OCI-LY1 (cell line): Measurements from ENCODE around the gene CPSF7.

ENCODE experiments used
- H2AFZ ChIP-seq: fragments of 200-600 bp; sonication (generic), shearing (Covaris generic); 2 replicates; pipeline ENCODE4 v1.6.0; 2014; ENCODE audit warnings: antibody characterized with exemption, mild to moderate bottlenecking, low read length
- H3F3A ChIP-seq: fragments of 200-600 bp; sonication (generic), shearing (Covaris generic); 2 replicates; pipeline ENCODE4 v1.6.0; 2014; ENCODE audit warnings: mild to moderate bottlenecking, antibody characterized with exemption, low read length, moderate library complexity; ENCODE audit not compliant: insufficient read depth
- H3K27ac ChIP-seq: fragments of 200-600 bp; sonication (generic); 2 replicates; pipeline ENCODE4 v1.5.1; 2014; ENCODE audit warnings: low read length, mixed run types, mild to moderate bottlenecking, low read depth; ENCODE audit not compliant: poor library complexity, severe bottlenecking
- H3K27me3 ChIP-seq: fragments of 200-600 bp; sonication (generic); 2 replicates; pipeline ENCODE4 v1.6.0; 2014; ENCODE audit warnings: antibody characterized with exemption, mild to moderate bottlenecking, low read length, moderate library complexity; ENCODE audit not compliant: insufficient read depth
- H3K36me3 ChIP-seq: fragments of 200-600 bp; sonication (generic); 2 replicates; pipeline ENCODE4 v1.6.1; 2014; ENCODE audit warnings: mild to moderate bottlenecking, antibody characterized with exemption, low read length, moderate library complexity, mixed read lengths; ENCODE audit not compliant: insufficient read depth
- H3K4me1 ChIP-seq: fragments of 200-600 bp; sonication (generic); 2 replicates; pipeline ENCODE4 v1.5.1; 2014; ENCODE audit warnings: mild to moderate bottlenecking, low read length, moderate library complexity; ENCODE audit not compliant: insufficient read depth, severe bottlenecking
- H3K4me2 ChIP-seq: fragments of 200-600 bp; sonication (generic), shearing (Covaris generic); 2 replicates; pipeline ENCODE4 v1.6.1; 2014; ENCODE audit warnings: low read length
- H3K4me3 ChIP-seq: fragments of 200-600 bp; sonication (generic); 2 replicates; pipeline ENCODE4 v1.5.1; 2014; ENCODE audit warnings: low read length, low read depth, mild to moderate bottlenecking, mixed read lengths; ENCODE audit not compliant: poor library complexity, severe bottlenecking
- H3K79me2 ChIP-seq: fragments of 200-600 bp; shearing (Covaris generic); 2 replicates; pipeline ENCODE4 v1.6.1; 2016; ENCODE audit warnings: mixed run types, low read length, mixed read lengths; ENCODE audit not compliant: insufficient read depth
- H3K9ac ChIP-seq: fragments of 200-600 bp; sonication (generic), shearing (Covaris generic); 2 replicates; pipeline ENCODE4 v1.6.1; 2014; ENCODE audit warnings: mild to moderate bottlenecking, low read length, mixed read lengths
- H3K9me2 ChIP-seq: fragments of 200-600 bp; sonication (generic), shearing (Covaris generic); 2 replicates; pipeline ENCODE4 v1.6.1; 2014; ENCODE audit warnings: low read depth, mild to moderate bottlenecking, low read length, mixed read lengths
- H3K9me3 ChIP-seq: fragments of 200-600 bp; shearing (Covaris generic); 2 replicates; pipeline ENCODE4 v1.6.1; 2014; ENCODE audit warnings: low read length, mixed read lengths
- H4K20me1 ChIP-seq: fragments of 200-600 bp; sonication (generic), shearing (Covaris generic); 2 replicates; pipeline ENCODE4 v1.6.0; 2016; ENCODE audit warnings: mild to moderate bottlenecking, low read length; ENCODE audit not compliant: insufficient read depth
- EZH2 ChIP-seq: fragments of 200-600 bp; sonication (generic), shearing (Covaris generic); IDR thresholded peaks from 2 replicates; pipeline ENCODE4 v1.8.0; 2017; ENCODE audit warnings: borderline replicate concordance, mixed run types, mild to moderate bottlenecking, antibody characterized with exemption, low read length, moderate library complexity, mixed read lengths
- TF ChIP-seq, protein P1 (sequence below): fragments of 200-600 bp; sonication (generic), shearing (Covaris generic); IDR thresholded peaks from 2 replicates; pipeline ENCODE4 v1.5.1; 2017; ENCODE audit warnings: mild to moderate bottlenecking, antibody characterized with exemption, low read length, moderate library complexity, mixed read lengths

CPSF7 gene

DNA sequence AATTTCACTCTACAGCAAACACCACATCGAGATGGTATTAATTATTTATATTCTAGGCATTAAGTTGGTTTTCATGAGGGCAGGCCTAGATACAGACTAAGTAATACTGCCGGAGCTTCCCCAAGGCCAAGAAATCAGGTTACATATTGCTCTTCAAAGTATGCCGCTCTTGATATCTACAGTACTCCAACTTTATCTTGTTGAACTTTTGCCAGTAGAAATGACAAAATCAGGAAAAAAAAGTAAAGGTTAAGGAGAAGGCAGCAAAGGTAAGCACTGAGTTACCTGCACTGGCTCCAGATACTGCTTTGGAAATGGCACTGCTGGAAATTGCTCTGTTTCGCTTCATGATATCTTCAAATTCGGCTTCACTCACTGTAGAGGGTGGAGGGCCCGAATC lies 14.4 kb downstream of the CPSF7 start:
- Histone ChIP-seq H3K79me2 (0 out of 2 replicates have a peak, but pooled peaks cover 4% of the 10 kb centered on the region), H4K20me1 (peaks cover 3% of the 10 kb centered on the region; the same call in 1 of the 2 replicates), H3K27me3 (no peaks in the 10 kb centered on the region), H3K9me2 (no peaks in the 10 kb centered on the region), H3K9ac (no peak overlapping the region), H3K9me3 (no peaks in the 10 kb centered on the region), H3K27ac (no peak overlapping the region), H2AFZ (no peak overlapping the region), H3K4me3 (no peak overlapping the region), H3F3A (no peaks in the 10 kb centered on the region), H3K36me3 (peaks cover 100% of the 10 kb centered on the region), H3K4me1 (no peaks in the 10 kb centered on the region), H3K4me2 (no peak overlapping the region)
- TF ChIP-seq EZH2, result no peak
- TF ChIP-seq, protein P1, sequence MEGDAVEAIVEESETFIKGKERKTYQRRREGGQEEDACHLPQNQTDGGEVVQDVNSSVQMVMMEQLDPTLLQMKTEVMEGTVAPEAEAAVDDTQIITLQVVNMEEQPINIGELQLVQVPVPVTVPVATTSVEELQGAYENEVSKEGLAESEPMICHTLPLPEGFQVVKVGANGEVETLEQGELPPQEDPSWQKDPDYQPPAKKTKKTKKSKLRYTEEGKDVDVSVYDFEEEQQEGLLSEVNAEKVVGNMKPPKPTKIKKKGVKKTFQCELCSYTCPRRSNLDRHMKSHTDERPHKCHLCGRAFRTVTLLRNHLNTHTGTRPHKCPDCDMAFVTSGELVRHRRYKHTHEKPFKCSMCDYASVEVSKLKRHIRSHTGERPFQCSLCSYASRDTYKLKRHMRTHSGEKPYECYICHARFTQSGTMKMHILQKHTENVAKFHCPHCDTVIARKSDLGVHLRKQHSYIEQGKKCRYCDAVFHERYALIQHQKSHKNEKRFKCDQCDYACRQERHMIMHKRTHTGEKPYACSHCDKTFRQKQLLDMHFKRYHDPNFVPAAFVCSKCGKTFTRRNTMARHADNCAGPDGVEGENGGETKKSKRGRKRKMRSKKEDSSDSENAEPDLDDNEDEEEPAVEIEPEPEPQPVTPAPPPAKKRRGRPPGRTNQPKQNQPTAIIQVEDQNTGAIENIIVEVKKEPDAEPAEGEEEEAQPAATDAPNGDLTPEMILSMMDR, result no peak

DNA sequence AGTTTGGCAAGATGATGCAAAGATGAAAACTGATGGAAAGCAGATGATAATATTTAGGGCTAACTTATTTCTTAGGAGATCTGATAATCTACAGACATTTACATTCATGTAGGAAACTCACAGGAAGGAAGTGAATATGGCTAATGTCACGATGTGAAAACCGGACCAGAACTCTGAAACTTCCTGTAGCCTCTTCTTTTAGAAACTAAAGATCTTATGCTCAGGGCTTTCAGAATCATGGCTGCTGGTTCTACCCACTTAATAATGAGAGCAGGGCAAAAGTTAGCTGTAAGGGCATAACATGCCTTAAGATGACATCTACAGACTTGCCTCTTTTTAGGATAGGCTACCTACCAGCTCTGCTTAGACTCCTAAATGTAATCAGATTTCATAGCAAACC lies 15.2 kb downstream of the CPSF7 start:
- no peak for TF ChIP-seq EZH2
- TF ChIP-seq, protein P1, result no peak
- Histone ChIP-seq H3K4me2 (no peak overlapping the region), H3K27ac (no peak overlapping the region), H3K9me2 (no peaks in the 10 kb centered on the region), H3K4me3 (no peak overlapping the region), H3F3A (no peaks in the 10 kb centered on the region), H3K27me3 (no peaks in the 10 kb centered on the region), H2AFZ (no peak overlapping the region), H3K9ac (no peak overlapping the region), H3K9me3 (no peaks in the 10 kb centered on the region), H3K79me2 (0 out of 2 replicates have a peak, but pooled peaks cover 4% of the 10 kb centered on the region), H3K4me1 (no peaks in the 10 kb centered on the region), H3K36me3 (peaks cover 100% of the 10 kb centered on the region), H4K20me1 (peaks cover 3% of the 10 kb centered on the region; the same call in 1 of the 2 replicates)

DNA sequence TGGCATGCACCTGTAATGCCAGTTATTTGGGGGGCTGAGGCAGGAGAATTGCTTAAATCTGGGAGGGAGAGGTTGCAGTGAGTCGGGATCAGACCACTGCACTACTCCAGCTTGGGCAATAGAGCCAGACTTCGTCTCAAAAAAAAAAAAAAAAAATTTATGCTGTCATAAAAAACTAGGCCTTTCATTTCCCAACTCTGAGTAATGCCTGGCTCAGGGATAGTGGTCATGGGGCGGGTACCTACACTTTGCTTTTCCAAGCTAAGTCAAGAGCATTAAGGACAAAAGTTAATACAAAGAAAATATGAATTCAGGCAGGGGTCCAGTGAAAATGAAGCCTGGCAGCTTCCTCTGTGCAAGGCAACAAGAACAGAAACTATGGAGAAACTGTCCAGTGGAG lies 16.3 kb downstream of the CPSF7 start:
- TF ChIP-seq, protein P1, result no peak
- TF ChIP-seq EZH2, result no peak
- H3K4me3 ChIP-seq, result no peak overlapping the region
- H3K79me2 ChIP-seq, result 0 out of 2 replicates have a peak, but pooled peaks cover 4% of the 10 kb centered on the region
- peaks cover 3% of the 10 kb centered on the region; the same call in 1 of the 2 replicates for H4K20me1 ChIP-seq
- peaks cover 100% of the 10 kb centered on the region for H3K36me3 ChIP-seq
- H3F3A ChIP-seq, result no peaks in the 10 kb centered on the region
- H3K27ac ChIP-seq, result no peak overlapping the region
- no peak overlapping the region for H2AFZ ChIP-seq
- H3K4me2 ChIP-seq, result no peak overlapping the region
- H3K9me3 ChIP-seq, result no peaks in the 10 kb centered on the region
- H3K9ac ChIP-seq, result no peak overlapping the region
- no peaks in the 10 kb centered on the region for H3K27me3 ChIP-seq
- no peaks in the 10 kb centered on the region for H3K9me2 ChIP-seq
- no peaks in the 10 kb centered on the region for H3K4me1 ChIP-seq
